Colonic mucosa (tissue), 4 donors: ENCODE results near the gene ZNHIT2. TPM values are rescaled to one million over a fixed set of nuclear protein-coding genes. Genes with fewer than 3 reads are reported as not detected.

Source experiments
- DNase-seq: peaks from one replicate; pipeline ENCODE4 v3.0.0-alpha.2; 2020
- H3K27ac ChIP-seq: fragments of 200-600 bp; one replicate; pipeline ENCODE4 v1.8.0; 2021
- H3K27me3 ChIP-seq: fragments of 200-600 bp; one replicate; pipeline ENCODE4 v1.8.0; 2021
- H3K36me3 ChIP-seq: fragments of 200-600 bp; one replicate; pipeline ENCODE4 v1.8.0; 2021
- H3K4me1 ChIP-seq: fragments of 200-600 bp; one replicate; pipeline ENCODE4 v1.8.0; 2021; ENCODE audit warnings: mild to moderate bottlenecking
- H3K4me3 ChIP-seq: fragments of 200-600 bp; one replicate; pipeline ENCODE4 v1.8.0; 2021
- H3K9ac ChIP-seq, 2 donors: one replicate each; pipeline ENCODE4 v1.7.0; 2013; ENCODE audit warnings: control low read depth in 2 of 2, low read depth in 2 of 2, low read length in 2 of 2
- H3K9me3 ChIP-seq: fragments of 200-600 bp; one replicate; pipeline ENCODE4 v1.8.0; 2021
- intact Hi-C: fragments of 100-400 bp; cut with DNase I; formaldehyde crosslinking; loops from one replicate; pipeline ENCODE4 v1.14.1; 2022
- total RNA-seq, 2 donors: library from RNA; stranded (reverse); fragmentation: NEBNext Ultra II Directional in 1 of 2; extraction: Animal tissue kit (Norgen Biotek cat#: 25700) in 1 of 2; gene quantifications; one replicate each; pipeline ENCODE4 v1.2.1, GENCODE V29; 2021
- TF ChIP-seq, protein P1 (sequence below): fragments of 200-600 bp; IDR thresholded peaks from one replicate; pipeline ENCODE4 v1.8.0; 2022; ENCODE audit warnings: antibody characterized with exemption, mild to moderate bottlenecking
- donor health status: healthy.
- donor health status: DM: no; HTN: no; CAD: no.
- donor health status: DM: no; HTN: no; CAD: no.

The ZNHIT2 gene
- total RNA-seq, 2 donors from 2014 or later = 8.1 to 17.3 TPM

DNA sequence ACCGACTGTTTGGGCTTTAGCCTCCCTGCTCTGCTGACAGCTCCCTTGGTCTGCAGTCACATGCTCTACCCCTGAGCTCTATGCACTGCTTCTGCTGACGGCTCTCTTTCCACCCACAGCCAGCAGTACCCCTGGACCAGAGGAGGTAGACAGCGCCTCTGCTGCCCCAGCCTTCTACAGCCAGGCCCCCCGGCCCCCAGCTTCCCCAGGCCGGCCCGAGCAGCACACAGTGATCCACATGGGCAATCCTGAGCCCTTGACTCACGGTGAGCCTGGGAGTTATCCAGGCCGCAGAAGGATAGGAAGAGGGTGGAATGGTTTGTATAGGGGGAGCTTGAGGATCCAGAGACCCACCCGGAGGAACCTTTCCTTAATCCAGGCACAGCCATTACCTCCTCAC, 30.7 kb downstream of the ZNHIT2 start:
- no peak overlapping the region for H3K4me3 ChIP-seq
- H3K36me3 ChIP-seq = no peaks in the 10 kb centered on the region
- intact Hi-C loops = loop anchor here (10.0 kb wide), 1 partner anchor 242 kb away; the partner anchor contains the start of gene CDC42BPG
- H3K9me3 ChIP-seq = no peaks in the 10 kb centered on the region
- TF ChIP-seq, protein P1, sequence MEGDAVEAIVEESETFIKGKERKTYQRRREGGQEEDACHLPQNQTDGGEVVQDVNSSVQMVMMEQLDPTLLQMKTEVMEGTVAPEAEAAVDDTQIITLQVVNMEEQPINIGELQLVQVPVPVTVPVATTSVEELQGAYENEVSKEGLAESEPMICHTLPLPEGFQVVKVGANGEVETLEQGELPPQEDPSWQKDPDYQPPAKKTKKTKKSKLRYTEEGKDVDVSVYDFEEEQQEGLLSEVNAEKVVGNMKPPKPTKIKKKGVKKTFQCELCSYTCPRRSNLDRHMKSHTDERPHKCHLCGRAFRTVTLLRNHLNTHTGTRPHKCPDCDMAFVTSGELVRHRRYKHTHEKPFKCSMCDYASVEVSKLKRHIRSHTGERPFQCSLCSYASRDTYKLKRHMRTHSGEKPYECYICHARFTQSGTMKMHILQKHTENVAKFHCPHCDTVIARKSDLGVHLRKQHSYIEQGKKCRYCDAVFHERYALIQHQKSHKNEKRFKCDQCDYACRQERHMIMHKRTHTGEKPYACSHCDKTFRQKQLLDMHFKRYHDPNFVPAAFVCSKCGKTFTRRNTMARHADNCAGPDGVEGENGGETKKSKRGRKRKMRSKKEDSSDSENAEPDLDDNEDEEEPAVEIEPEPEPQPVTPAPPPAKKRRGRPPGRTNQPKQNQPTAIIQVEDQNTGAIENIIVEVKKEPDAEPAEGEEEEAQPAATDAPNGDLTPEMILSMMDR = no peak
- no peak for DNase-seq
- H3K27me3 ChIP-seq = no peaks in the 10 kb centered on the region
- H3K4me1 ChIP-seq = peaks cover 13% of the 10 kb centered on the region
- no peak overlapping the region for H3K27ac ChIP-seq
- H3K9ac ChIP-seq = no peak overlapping the region

DNA sequence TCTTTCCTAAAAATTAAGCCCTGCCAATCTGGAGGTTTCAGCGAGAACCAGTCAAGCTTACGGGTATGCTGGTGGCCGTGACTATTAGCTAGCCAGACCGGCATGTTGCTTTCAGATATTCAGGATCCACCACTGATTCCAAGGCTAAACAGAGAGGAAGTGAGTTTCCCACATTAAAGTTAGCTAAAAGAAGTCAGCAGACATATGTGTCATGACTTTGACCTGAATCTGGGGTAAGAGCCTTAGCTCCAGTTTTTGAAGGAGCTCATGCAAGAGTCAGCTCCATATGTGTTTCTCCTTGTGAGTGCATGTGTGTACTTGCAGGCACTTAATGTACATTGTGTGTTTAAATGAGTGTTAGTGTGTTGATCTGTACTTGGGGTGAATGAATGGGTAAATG, 32.1 kb downstream of the ZNHIT2 start:
- no peak overlapping the region for H3K4me3 ChIP-seq
- TF ChIP-seq, protein P1 = no peak
- no peaks in the 10 kb centered on the region for H3K36me3 ChIP-seq
- intact Hi-C loops = loop anchor here (10.0 kb wide), 1 partner anchor 241 kb away; the partner anchor contains the start of gene CDC42BPG
- DNase-seq = no peak
- H3K9me3 ChIP-seq = no peaks in the 10 kb centered on the region
- H3K27ac ChIP-seq = no peak overlapping the region
- H3K27me3 ChIP-seq = no peaks in the 10 kb centered on the region
- peak overlapping the region in 1 of 2 donors; percentile 31 for H3K9ac ChIP-seq
- H3K4me1 ChIP-seq = peaks cover 13% of the 10 kb centered on the region

DNA sequence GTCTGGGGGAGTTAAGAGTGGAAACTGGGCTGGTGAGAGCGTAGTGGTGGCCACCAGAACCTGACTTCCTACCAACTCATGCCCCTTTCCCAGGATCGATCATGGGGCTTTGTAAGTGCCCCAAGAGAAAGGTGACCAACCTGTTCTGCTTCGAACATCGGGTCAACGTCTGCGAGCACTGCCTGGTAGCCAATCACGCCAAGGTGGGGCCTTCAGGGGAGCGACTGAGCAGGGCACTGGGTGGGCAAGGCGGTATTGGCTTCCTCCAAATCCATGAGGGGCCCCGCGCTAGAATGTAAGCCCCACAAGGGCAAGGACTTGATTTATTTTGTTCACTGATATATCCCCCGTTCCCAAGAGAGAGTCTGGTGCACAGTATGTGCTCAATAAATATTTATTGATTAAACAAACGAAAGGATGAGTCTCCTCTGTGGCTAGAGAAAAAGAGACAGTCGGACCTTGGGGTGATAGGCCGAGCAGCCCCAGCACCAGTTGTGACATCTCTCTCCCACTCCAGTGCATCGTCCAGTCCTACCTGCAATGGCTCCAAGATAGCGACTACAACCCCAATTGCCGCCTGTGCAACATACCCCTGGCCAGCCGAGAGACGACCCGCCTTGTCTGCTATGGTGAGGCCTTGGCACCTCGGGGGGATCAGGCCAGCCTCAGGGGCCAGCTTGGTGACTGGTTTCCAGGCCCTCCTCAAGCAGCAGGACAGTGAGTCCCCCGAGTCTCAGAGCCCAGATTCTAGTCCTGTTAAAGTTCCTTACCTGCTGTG, 32.7 kb downstream of the ZNHIT2 start:
- Histone ChIP-seq H3K36me3 (no peaks in the 10 kb centered on the region), H3K4me1 (peaks cover 13% of the 10 kb centered on the region), H3K27ac (peak overlapping the region; percentile 77), H3K27me3 (no peaks in the 10 kb centered on the region), H3K9ac (peak overlapping the region; percentile 78 to 90), H3K9me3 (no peaks in the 10 kb centered on the region), H3K4me3 (peak overlapping the region; percentile 89)
- TF ChIP-seq, protein P1 = no peak
- DNase-seq = no peak
- intact Hi-C loops = loop anchor here (10.0 kb wide), 1 partner anchor 240 kb away; the partner anchor contains the start of gene CDC42BPG

DNA sequence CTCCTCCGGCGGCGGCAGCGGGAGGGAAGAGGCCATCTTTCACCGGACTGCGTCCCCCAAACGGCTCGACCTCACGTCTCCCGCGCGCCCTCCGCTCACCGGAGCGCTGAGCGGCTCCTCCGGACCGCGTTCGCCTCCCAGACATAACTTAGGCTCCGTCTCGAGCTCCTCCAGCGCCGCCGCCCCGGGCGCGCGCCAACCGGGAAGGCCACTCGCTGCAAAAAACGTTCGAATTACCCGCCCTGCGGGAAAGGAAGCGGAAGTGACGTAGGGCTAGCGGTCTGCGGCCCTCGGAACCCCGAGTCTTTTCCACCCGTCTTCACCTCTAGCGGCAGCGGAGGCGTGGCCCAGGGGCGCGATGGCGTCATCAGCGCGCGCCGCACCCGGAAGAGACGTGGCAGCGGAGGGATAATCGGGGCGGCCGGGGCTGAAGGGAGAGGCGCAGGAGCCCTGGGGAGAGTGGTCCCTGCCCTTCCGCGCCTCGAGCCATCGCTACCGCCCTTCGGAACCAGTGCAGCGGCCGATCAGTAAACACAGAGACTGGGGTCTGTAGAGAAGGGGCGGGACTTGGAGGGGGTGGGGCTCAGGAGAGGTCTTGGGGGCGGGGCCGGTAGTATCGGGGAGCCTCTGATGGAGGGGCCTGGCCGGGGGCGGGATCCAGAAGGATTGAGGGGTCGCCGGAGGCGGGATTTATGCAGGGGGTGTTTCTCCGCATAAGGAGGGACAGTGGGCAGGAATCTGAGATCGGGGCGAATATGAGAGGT, 33.5 kb downstream of the ZNHIT2 start, which contains the start of the genes CDCA5 and ZFPL1:
Gene CDCA5, minus strand, starts transcription at position 207 of the 764 bp plus-strand sequence. Its CDS starts 62 bp downstream, at position 145.
Gene ZFPL1, plus strand, starts transcription at position 389 of the 764 bp plus-strand sequence. CDS start 477 bp downstream, outside the sequence.
- peak; percentile 96 for DNase-seq
- TF ChIP-seq, protein P1 = no peak
- intact Hi-C loops = loop anchor here (10.0 kb wide), 1 partner anchor 239 kb away; the partner anchor contains the start of gene CDC42BPG
- Histone ChIP-seq H3K9ac (peak within 1 kb of the TSS; percentile 78 to 90), H3K4me3 (peak within 1 kb of the TSS; percentile 89), H3K27me3 (no peaks in the 10 kb centered on the region), H3K9me3 (no peaks in the 10 kb centered on the region), H3K4me1 (peaks cover 13% of the 10 kb centered on the region), H3K36me3 (no peaks in the 10 kb centered on the region), H3K27ac (peak within 1 kb of the TSS; percentile 77)
